H1 (cell line): ENCODE results near the gene ANKRD66.

Source experiments
- EP300 ChIP-seq, 2 experiments: IDR thresholded peaks; 1 replicate in 1 of 2; 2 replicates in 1 of 2; pipeline ENCODE4 v1.6.1; 2011 to 2012; ENCODE audit warnings: low read depth in 2 of 2, low read length in 2 of 2, mild to moderate bottlenecking in 2 of 2, borderline replicate concordance in 1 of 2, inconsistent platforms in 1 of 2, moderate library complexity in 1 of 2
- POLR2AphosphoS5 ChIP-seq: IDR thresholded peaks from 2 replicates; pipeline ENCODE4 v1.6.1; 2011; ENCODE audit warnings: low read depth, low read length
- ZNF274 ChIP-seq: IDR thresholded peaks from 2 replicates; pipeline ENCODE4 v1.7.0; 2012; ENCODE audit warnings: low read length, borderline replicate concordance; ENCODE audit errors: extremely low read depth
- TF ChIP-seq, protein P1 (sequence below), 3 experiments: IDR thresholded peaks; 1 replicate in 2 of 3; 2 replicates in 1 of 3; pipeline versions ENCODE4 v1.5.1 to v1.6.1; 2011; ENCODE audit warnings: low read length in 3 of 3, mild to moderate bottlenecking in 3 of 3, inconsistent platforms in 2 of 3, low read depth in 1 of 3, moderate library complexity in 1 of 3; ENCODE audit not compliant: insufficient read depth in 1 of 3; ENCODE audit errors: control extremely low read depth in 1 of 3

DNA sequence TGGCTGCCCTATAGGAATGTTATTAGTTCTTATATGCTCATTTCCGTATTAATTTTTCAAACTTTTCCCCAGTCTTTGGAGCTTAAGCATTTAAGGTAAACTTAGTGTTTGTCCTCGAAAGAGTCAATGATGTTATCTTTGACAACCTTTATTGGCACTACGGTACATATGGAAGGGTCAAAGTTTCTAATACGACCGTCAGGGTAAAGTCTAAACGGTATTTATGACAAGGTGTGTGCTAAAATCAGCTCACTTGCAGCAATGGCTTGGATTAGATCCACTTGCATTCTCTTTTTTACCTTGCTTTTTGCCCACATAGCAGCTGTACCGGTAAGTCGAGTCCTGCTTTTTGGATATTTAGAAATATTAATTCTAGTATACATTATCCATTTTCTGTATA lies 46.4 kb downstream of the ANKRD66 start, which contains the start of gene MEP1A:
- TF ChIP-seq, protein P1, sequence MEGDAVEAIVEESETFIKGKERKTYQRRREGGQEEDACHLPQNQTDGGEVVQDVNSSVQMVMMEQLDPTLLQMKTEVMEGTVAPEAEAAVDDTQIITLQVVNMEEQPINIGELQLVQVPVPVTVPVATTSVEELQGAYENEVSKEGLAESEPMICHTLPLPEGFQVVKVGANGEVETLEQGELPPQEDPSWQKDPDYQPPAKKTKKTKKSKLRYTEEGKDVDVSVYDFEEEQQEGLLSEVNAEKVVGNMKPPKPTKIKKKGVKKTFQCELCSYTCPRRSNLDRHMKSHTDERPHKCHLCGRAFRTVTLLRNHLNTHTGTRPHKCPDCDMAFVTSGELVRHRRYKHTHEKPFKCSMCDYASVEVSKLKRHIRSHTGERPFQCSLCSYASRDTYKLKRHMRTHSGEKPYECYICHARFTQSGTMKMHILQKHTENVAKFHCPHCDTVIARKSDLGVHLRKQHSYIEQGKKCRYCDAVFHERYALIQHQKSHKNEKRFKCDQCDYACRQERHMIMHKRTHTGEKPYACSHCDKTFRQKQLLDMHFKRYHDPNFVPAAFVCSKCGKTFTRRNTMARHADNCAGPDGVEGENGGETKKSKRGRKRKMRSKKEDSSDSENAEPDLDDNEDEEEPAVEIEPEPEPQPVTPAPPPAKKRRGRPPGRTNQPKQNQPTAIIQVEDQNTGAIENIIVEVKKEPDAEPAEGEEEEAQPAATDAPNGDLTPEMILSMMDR (IDR thresholded peaks at IDR 0.05; ENCODE audit: control extremely low read depth in 1 of 3, insufficient read depth in 1 of 3, low read depth in 1 of 3, low read length in 3 of 3): no peak
- no peak for TF ChIP-seq EP300 (IDR thresholded peaks at IDR 0.05; ENCODE audit: borderline replicate concordance in 1 of 2, low read depth in 2 of 2, low read length in 2 of 2)
- TF ChIP-seq ZNF274: no peak
- no peak for TF ChIP-seq POLR2AphosphoS5
